ENCODE data around the gene ADH4. TPM values are rescaled to one million over a fixed set of nuclear protein-coding genes. Genes with fewer than 3 reads are reported as not detected.

Gene ADH4
- total and polyA plus RNA-seq, 2 of the 4 experiments (the other 2 are of a cell fraction), result not detected

DNA sequence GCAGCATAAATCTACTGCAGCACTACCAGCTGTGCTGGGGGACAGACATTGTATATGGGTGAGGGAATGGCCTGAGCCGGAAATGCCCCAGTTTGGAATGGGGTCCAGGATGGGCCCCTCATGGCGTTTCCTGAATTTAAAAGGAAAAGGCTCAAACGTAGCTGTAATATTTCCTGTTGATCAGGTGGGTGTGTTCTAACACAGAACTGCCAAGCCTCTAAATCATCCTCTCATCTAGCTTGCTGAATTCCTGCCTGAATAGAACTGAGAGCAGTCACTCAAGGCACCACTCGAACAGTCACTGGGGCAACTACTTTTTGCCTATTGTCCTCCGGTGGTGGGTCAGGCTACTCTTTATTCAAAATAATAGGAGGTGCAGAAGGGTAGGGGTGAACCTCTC lies 46.2 kb upstream of the ADH4 start:
- no peak overlapping the region for H4K8ac ChIP-seq (ENCODE audit: low read depth in 2 of 2, low read length in 2 of 2)
- POLR2A ChIA-PET (ENCODE audit: unreplicated experiment), result interaction anchor here (0.6 kb wide), 1 partner anchor 107 kb away, joined by 4 read pairs; no protein-coding TSS in a partner anchor
- CTCF ChIA-PET, result interaction anchor here (1.1 kb wide), 1 partner anchor 11 kb away, joined by 3 read pairs; no protein-coding TSS in a partner anchor
- no peak overlapping the region for H2BK20ac ChIP-seq (ENCODE audit: low read depth, low read length)
- H2BK120ac ChIP-seq (ENCODE audit: low read depth, low read length), result no peak overlapping the region
- no peak for ATAC-seq (ENCODE audit: low read depth)
- H4K91ac ChIP-seq (ENCODE audit: insufficient read depth, low read depth, low read length), result no peak overlapping the region
- H4K20me1 ChIP-seq (ENCODE audit: insufficient read depth, low read length), result no peaks in the 10 kb centered on the region
- H3K9ac ChIP-seq (ENCODE audit: low read depth, low read length), result no peak overlapping the region
- H3K4ac ChIP-seq (ENCODE audit: low read depth, low read length), result no peak overlapping the region
- no peak overlapping the region for H3K23ac ChIP-seq (ENCODE audit: low read depth, low read length)
- H4K5ac ChIP-seq (ENCODE audit: low read depth, low read length), result no peak overlapping the region
- no peaks in the 10 kb centered on the region for H3K9me1 ChIP-seq (ENCODE audit: insufficient read depth, low read length)
- H3K79me1 ChIP-seq (ENCODE audit: low read depth in 1 of 2, low read length in 2 of 2), result no peaks in the 10 kb centered on the region
- H3K27ac ChIP-seq (ENCODE audit: insufficient read depth, low read length), result no peak overlapping the region
- H2AFZ ChIP-seq (replicated peaks; ENCODE audit: low read length, poor library complexity), result no peak overlapping the region
- intact Hi-C loops (cut with micrococcal nuclease) (no loop called here), dilution Hi-C loops (cut with HindIII; ENCODE audit: low sequenced_read_pairs, unreplicated experiment) (no loop called here), in situ Hi-C loops (cut with MboI; ENCODE audit: low sequenced_read_pairs) (no loop called here)
- TF ChIP-seq RAD21 (IDR thresholded peaks at IDR 0.05; ENCODE audit: low read length) (no peak), BHLHE40 (IDR thresholded peaks at IDR 0.05; ENCODE audit: low read depth, low read length) (no peak), FOS (IDR thresholded peaks at IDR 0.05; ENCODE audit: low read depth, low read length) (no peak), CHD1 (IDR thresholded peaks at IDR 0.05; ENCODE audit: low read depth, low read length) (no peak), CEBPB (IDR thresholded peaks at IDR 0.05; ENCODE audit: low read depth, low read length) (no peak), SMC3 (IDR thresholded peaks at IDR 0.05; ENCODE audit: low read depth, low read length) (no peak), POLR2A (IDR thresholded peaks at IDR 0.05; ENCODE audit: low read depth, low read length) (no peak), MAZ (IDR thresholded peaks at IDR 0.05; ENCODE audit: borderline replicate concordance, low read depth, low read length) (no peak), MXI1 (IDR thresholded peaks at IDR 0.05; ENCODE audit: borderline replicate concordance, low read depth, low read length) (no peak)
- TF ChIP-seq, protein P1, sequence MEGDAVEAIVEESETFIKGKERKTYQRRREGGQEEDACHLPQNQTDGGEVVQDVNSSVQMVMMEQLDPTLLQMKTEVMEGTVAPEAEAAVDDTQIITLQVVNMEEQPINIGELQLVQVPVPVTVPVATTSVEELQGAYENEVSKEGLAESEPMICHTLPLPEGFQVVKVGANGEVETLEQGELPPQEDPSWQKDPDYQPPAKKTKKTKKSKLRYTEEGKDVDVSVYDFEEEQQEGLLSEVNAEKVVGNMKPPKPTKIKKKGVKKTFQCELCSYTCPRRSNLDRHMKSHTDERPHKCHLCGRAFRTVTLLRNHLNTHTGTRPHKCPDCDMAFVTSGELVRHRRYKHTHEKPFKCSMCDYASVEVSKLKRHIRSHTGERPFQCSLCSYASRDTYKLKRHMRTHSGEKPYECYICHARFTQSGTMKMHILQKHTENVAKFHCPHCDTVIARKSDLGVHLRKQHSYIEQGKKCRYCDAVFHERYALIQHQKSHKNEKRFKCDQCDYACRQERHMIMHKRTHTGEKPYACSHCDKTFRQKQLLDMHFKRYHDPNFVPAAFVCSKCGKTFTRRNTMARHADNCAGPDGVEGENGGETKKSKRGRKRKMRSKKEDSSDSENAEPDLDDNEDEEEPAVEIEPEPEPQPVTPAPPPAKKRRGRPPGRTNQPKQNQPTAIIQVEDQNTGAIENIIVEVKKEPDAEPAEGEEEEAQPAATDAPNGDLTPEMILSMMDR (conservative IDR thresholded peaks at IDR 0.05; ENCODE audit: low read depth, low read length), result no peak
- TF ChIP-seq, protein P2, sequence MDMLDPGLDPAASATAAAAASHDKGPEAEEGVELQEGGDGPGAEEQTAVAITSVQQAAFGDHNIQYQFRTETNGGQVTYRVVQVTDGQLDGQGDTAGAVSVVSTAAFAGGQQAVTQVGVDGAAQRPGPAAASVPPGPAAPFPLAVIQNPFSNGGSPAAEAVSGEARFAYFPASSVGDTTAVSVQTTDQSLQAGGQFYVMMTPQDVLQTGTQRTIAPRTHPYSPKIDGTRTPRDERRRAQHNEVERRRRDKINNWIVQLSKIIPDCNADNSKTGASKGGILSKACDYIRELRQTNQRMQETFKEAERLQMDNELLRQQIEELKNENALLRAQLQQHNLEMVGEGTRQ (IDR thresholded peaks at IDR 0.05; ENCODE audit: low read depth, low read length), result no peak
- TF ChIP-seq, protein P3, sequence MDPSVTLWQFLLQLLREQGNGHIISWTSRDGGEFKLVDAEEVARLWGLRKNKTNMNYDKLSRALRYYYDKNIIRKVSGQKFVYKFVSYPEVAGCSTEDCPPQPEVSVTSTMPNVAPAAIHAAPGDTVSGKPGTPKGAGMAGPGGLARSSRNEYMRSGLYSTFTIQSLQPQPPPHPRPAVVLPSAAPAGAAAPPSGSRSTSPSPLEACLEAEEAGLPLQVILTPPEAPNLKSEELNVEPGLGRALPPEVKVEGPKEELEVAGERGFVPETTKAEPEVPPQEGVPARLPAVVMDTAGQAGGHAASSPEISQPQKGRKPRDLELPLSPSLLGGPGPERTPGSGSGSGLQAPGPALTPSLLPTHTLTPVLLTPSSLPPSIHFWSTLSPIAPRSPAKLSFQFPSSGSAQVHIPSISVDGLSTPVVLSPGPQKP (IDR thresholded peaks at IDR 0.05; ENCODE audit: borderline replicate concordance, low read depth, low read length), result no peak
- H3K36me3 ChIP-seq (ENCODE audit: control insufficient read depth, insufficient read depth, low read length), result no peaks in the 10 kb centered on the region
- H3K4me1 ChIP-seq (ENCODE audit: control insufficient read depth, insufficient read depth, low read length), result no peaks in the 10 kb centered on the region
- no peak overlapping the region for H3K14ac ChIP-seq (replicated peaks; ENCODE audit: low read depth, low read length)
- no peak overlapping the region for H2BK15ac ChIP-seq (ENCODE audit: low read depth, low read length)
- no peak overlapping the region for H3K18ac ChIP-seq (ENCODE audit: low read depth, low read length)
- H3K9me3 ChIP-seq (ENCODE audit: control insufficient read depth, insufficient read depth, low read length), result no peaks in the 10 kb centered on the region; the same call in 1 of the 2 replicates
- no peak overlapping the region for H3K4me3 ChIP-seq (ENCODE audit: insufficient read depth, low read depth, low read length)
- no peak for DNase-seq
- no peak overlapping the region for H3K56ac ChIP-seq (ENCODE audit: extremely low read depth, insufficient read depth, low read length)
- no peak overlapping the region for H2BK5ac ChIP-seq (ENCODE audit: low read depth, low read length, poor library complexity, severe bottlenecking)
- BruUV-seq (replicated peaks), result no TSS peak
- no peaks in the 10 kb centered on the region for H3K27me3 ChIP-seq (ENCODE audit: control insufficient read depth, insufficient read depth, low read length)
- no peak overlapping the region for H2AK5ac ChIP-seq (ENCODE audit: low read depth, low read length)
- no peak overlapping the region for H3K4me2 ChIP-seq (ENCODE audit: low read depth, low read length)
- WGBS, 2 experiments (ENCODE audit: extremely low coverage in 2 of 2, insufficient read length in 1 of 2), result no CpG with 5 or more reads among the region's 5 CpGs
- H2AK9ac ChIP-seq (replicated peaks; ENCODE audit: low read depth, low read length, poor library complexity), result no peak overlapping the region

All from IMR-90 (cell line).